ENCODE results near the gene ABCD3.
A peak's percentile ranks its signal among the peaks of the same experiment; 100 is the strongest.
"Not testable (repeated sequence)": the region's sequence is repeated elsewhere in the genome, so short reads cannot be mapped to it uniquely, and the experiment has no call there.

Gene ABCD3

GRCh38 chr1:94417978-94418663, at the start of gene ABCD3:
Gene ABCD3, plus strand, starts transcription at chr1:94418389. Its CDS starts 90 bp downstream, at chr1:94418479.
- DNase-seq = peak; percentile 99

DNA sequence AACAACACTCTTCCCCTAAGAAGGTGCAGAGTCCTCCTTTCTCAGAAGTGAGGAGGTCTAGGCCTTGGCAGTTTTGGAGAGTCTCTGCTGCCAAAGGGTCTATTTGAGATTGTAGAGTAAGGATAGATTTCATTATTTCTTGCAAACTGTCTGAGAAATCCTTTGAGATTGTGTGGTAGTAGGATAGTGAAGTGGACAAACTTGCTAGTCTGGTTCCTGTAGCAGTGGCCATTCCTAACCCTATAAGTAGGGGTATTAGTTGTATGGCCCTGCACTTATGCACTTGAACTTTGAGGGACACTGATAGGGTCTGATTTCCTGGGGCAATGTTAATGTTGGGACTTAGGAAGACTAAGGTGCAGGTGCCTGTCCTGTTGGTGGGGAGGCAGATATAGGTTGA, 45.4 kb upstream of the ABCD3 start:
- not testable (repeated sequence) for DNase-seq

- DNase-seq = not testable (repeated sequence)
Measured at GRCh38 chr1:94373311-94373710, 44.9 kb upstream of the ABCD3 start.

GRCh38 chr1:94375666-94376065, 42.5 kb upstream of the ABCD3 start:
- not testable (repeated sequence) for DNase-seq

- DNase-seq = not testable (repeated sequence)
Measured at GRCh38 chr1:94378493-94378892, 39.7 kb upstream of the ABCD3 start.

- no peak for DNase-seq
Measured at GRCh38 chr1:94379615-94380014, 38.6 kb upstream of the ABCD3 start.

GRCh38 chr1:94382201-94382600, 36.0 kb upstream of the ABCD3 start:
- DNase-seq = no peak

- DNase-seq = no peak
Measured at GRCh38 chr1:94383966-94384408, 34.2 kb upstream of the ABCD3 start.

DNA sequence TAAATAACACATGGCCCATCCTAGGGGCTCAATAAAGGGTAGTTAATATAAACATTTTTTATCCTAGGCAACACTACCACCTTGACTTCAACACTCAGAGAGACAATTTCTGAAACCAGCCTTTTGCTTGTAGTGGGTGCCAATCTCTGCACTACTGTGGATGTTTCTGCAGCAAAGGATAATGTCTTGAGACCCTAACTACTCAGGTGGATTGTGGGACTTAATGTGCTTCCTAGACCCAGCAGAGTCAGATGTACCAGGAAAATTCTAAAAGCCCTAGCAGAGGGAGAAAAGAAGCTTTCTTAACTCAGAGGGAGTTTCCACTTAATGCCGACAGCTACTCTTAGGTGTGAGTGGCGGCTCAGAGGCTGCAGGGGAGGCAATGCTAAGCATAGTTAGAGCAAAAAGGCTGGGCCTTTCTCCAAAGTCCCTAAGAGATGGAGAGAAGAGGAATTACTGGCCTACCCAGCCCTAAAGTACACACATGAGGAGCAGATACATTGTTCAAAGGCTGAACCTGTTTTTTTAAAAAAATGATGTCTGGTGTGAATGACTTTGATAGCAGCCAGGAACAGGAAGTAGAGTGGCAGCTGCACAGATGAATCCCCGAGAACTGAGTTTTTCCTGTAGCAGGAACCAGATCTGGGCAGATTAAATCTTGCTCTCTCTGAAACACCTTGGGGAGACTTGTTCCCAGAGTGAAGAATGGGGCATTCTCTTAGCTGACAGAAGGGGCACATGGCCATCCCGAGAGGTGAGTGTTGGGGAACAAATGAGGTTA, 33.5 kb upstream of the ABCD3 start:
- DNase-seq = no peak

DNA sequence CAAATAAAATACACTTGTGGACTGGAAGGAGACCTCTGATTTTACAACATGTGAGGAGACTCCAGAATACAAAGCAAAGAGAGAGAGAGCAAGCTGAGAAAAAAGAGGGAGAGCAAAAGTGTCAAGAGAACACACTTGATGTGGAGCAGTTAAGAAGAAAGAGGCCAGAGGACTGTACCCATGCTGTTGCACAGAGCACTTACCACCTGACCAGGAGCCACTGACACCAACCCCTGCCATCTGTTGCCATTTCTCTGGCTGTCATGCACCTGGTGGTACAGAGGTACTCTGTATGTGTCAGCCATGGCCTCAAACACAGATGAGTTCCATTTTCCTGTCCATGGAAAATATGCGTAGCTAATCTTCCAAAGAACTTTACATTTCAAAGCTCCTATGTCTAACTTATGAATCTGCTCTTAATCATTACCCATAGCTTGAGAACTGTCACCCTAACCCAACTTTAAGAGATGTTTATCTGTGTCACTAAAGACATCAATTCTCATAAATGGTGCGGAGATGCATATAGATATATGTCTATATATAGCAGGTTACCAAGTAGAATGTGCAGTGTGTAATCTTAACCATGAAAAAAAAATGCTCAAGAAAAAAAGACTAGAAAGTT, 32.8 kb upstream of the ABCD3 start:
- DNase-seq = no peak

- no peak for DNase-seq
Measured at GRCh38 chr1:94389298-94389697, 28.9 kb upstream of the ABCD3 start.

DNA sequence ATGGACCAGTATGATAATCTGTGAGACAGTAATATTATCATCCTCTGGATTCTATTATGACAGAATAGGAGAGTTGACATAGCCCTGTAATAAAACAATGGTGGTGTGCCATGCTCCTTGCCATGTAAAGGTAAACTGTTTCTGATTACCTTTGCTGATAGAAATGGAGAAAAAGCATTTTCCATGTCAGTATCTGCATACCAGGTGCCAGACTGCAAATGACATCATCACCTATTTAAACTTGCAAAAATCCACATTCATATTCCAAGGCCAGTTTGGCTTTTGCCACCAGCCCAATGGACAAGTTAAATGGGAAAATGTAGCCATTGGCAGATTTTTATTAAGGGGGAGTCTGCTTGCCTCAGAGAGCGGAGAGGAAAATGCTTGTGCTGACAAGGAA, 23.9 kb upstream of the ABCD3 start:
- no peak for DNase-seq

GRCh38 chr1:94395231-94395630, 23.0 kb upstream of the ABCD3 start:
- no peak for DNase-seq

GRCh38 chr1:94395748-94396309, 22.4 kb upstream of the ABCD3 start:
- no peak for DNase-seq

- DNase-seq = peak; percentile 22
Measured at GRCh38 chr1:94396356-94397010, 21.7 kb upstream of the ABCD3 start.

- DNase-seq = no peak
Measured at GRCh38 chr1:94398356-94398755, 19.8 kb upstream of the ABCD3 start.

- no peak for DNase-seq
Measured at GRCh38 chr1:94399453-94399852, 18.7 kb upstream of the ABCD3 start.

DNA sequence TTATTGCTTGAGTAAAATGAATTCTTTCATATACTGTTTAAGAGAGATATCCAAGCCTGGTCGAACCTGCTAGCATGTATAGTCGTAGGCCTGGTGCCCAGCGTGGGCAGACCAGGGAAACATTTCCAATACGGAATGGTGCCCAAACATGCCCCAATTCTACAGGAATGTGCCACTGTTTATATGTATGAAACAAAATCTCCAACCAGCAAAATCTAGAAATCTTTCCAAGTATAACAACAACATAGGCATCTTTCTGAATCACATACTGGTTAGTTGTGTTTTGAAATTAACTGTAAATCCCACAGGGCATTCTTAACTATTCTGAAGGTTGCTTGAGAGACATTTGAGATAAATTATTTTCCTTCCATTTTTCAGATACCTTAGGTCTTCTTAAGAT, 17.0 kb upstream of the ABCD3 start:
- no peak for DNase-seq

DNA sequence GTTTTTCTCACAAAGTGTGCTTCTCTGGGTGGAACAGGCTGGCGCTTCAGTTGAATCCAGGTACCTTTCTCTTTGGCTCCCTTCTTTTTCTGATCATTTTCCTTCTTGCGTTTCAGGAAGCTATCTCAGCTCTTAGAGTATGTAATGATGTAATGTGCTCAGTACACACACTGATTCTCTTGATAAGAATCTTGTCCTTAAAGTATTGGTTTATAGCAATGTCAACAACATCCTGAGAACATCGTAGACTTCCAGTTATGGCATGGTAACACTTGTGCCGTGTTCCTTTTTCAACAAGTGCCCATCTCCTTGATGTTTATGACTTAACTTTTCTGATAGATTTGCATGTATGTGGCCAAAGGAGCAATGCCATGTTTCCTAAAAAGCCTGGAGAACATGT, 11.7 kb upstream of the ABCD3 start:
- DNase-seq = no peak

GRCh38 chr1:94408104-94408830, 9.9 kb upstream of the ABCD3 start:
- no peak for DNase-seq

GRCh38 chr1:94411237-94411636, 7.0 kb upstream of the ABCD3 start:
- no peak for DNase-seq

- no peak for DNase-seq
Measured at GRCh38 chr1:94413311-94413710, 4.9 kb upstream of the ABCD3 start.
